K562 (cell line): ENCODE data around the gene FXYD4. TPM values are rescaled to one million over a fixed set of nuclear protein-coding genes. Genes with fewer than 3 reads are reported as not detected.
"Not testable (repeated sequence)": the region's sequence is repeated elsewhere in the genome, so short reads cannot be mapped to it uniquely, and the experiment has no call there.

Source experiments
- ATAC-seq: fragments of 200-7000 bp; cut with Tn5 transposase; 3 replicates; pipeline ENCODE4 v1.9.1; 2020; ENCODE audit warnings: moderate library complexity
- BruUV-seq: library from RNA; stranded (reverse); fragments of 400-500 nt; replicated peaks from 2 replicates; lab custom pipeline; 2021; lab: Mats Ljungman, UMichigan
- CTCF ChIA-PET: fragments of 300-600 bp; formaldehyde crosslinking; extraction: SDS; loops from one replicate; lab custom pipeline; 2021; ENCODE audit warnings: low intra/inter-chr PET ratio; lab: Yijun Ruan, JAX
- POLR2A ChIA-PET: fragments of 300-600, 350-650 bp; sonication (Branson Sonifier 250); formaldehyde crosslinking; extraction: SDS; loops from one replicate; lab custom pipeline; 2021; ENCODE audit warnings: antibody characterized with exemption, inconsistent platforms; lab: Yijun Ruan, JAX
- DNase-seq, 4 experiments: peaks; one replicate each; pipeline versions ENCODE4 v3.0.0 to v3.0.0-alpha.2; 2011 to 2018; ENCODE audit warnings: low spot score in 3 of 4, mixed read lengths in 3 of 4; ENCODE audit errors: extremely low read depth in 1 of 4
- FAIRE-seq: peaks from 2 replicates; lab custom pipeline; 2011; peaks lifted over from hg19 to GRCh38; lab: Jason Lieb, UNC
- H2AFZ ChIP-seq: 2 replicates; pipeline ENCODE4 v1.6.0; 2011; ENCODE audit warnings: low read depth, low read length, control low read depth, inconsistent platforms
- H3K27ac ChIP-seq: fragments of 200-600 bp; 3 replicates; pipeline ENCODE4 v1.8.0; 2011; ENCODE audit warnings: low read depth, mild to moderate bottlenecking, control low read depth, inconsistent platforms, low read length, moderate library complexity, mixed read lengths; ENCODE audit errors: extremely low read depth
- H3K27me3 ChIP-seq, 2 experiments: fragments of 300-600 bp in 1 of 2; 2 replicates in 1 of 2; 3 replicates in 1 of 2; pipeline versions ENCODE4 v1.6.0 to v1.8.0; 2011; ENCODE audit warnings: inconsistent platforms in 2 of 2, low read length in 2 of 2, mild to moderate bottlenecking in 1 of 2, mixed read lengths in 1 of 2, moderate library complexity in 1 of 2; ENCODE audit not compliant: control insufficient read depth in 2 of 2, insufficient read depth in 2 of 2
- H3K36me3 ChIP-seq: fragments of 300-600 bp; 3 replicates; pipeline ENCODE4 v1.8.0; 2011; ENCODE audit warnings: mild to moderate bottlenecking, low read length, inconsistent platforms; ENCODE audit not compliant: control insufficient read depth, insufficient read depth
- H3K4me1 ChIP-seq, 2 experiments: fragments of 200-600 bp in 1 of 2; replicated peaks in 1 of 2; 2 replicates in 1 of 2; 3 replicates in 1 of 2; pipeline versions ENCODE4 v1.5.1 to v1.8.0; 2011; ENCODE audit warnings: inconsistent platforms in 2 of 2, low read length in 2 of 2, mild to moderate bottlenecking in 1 of 2, mixed read lengths in 1 of 2, moderate library complexity in 1 of 2; ENCODE audit not compliant: control insufficient read depth in 2 of 2, insufficient read depth in 2 of 2
- H3K4me2 ChIP-seq: 2 replicates; pipeline ENCODE4 v1.6.1; 2011; ENCODE audit warnings: low read length, control low read depth, inconsistent platforms, mixed read lengths; ENCODE audit not compliant: insufficient read depth
- H3K4me3 ChIP-seq: fragments of 200-600 bp; sonication (generic), shearing (Covaris generic); 2 replicates; pipeline ENCODE4 v1.5.1; 2016; ENCODE audit warnings: control low read depth, inconsistent platforms
- H3K79me2 ChIP-seq: fragments of 200-600 bp; 3 replicates; pipeline ENCODE4 v1.8.0; 2011; ENCODE audit warnings: low read length, inconsistent platforms; ENCODE audit not compliant: control insufficient read depth, insufficient read depth
- H3K9ac ChIP-seq, 2 experiments: 2 replicates each; pipeline versions ENCODE4 v1.6.0 to v1.6.1; 2011; ENCODE audit warnings: low read depth in 2 of 2, low read length in 2 of 2, control low read depth in 1 of 2, inconsistent platforms in 1 of 2, mild to moderate bottlenecking in 1 of 2, mixed read lengths in 1 of 2; ENCODE audit not compliant: insufficient read depth in 1 of 2
- H3K9me1 ChIP-seq: one replicate; pipeline ENCODE4 v1.6.0; 2011; ENCODE audit warnings: inconsistent platforms, mild to moderate bottlenecking, low read length, moderate library complexity; ENCODE audit not compliant: control insufficient read depth, insufficient read depth
- H3K9me3 ChIP-seq: replicated peaks from 2 replicates; pipeline ENCODE4 v1.5.1; 2011; ENCODE audit warnings: low read depth, low read length, inconsistent platforms; ENCODE audit not compliant: control insufficient read depth, insufficient read depth
- H4K20me1 ChIP-seq: replicated peaks from 2 replicates; pipeline ENCODE4 v1.6.1; 2011; ENCODE audit warnings: low read length, inconsistent platforms, mixed read lengths; ENCODE audit not compliant: control insufficient read depth, insufficient read depth
- C11orf30 ChIP-seq: fragments of 450-650 bp; IDR thresholded peaks from 2 replicates; pipeline ENCODE4 v1.6.1; 2016; ENCODE audit warnings: low read depth, mild to moderate bottlenecking
- CBFA2T3 ChIP-seq: fragments of 450-650 bp; IDR thresholded peaks from 2 replicates; pipeline ENCODE4 v1.6.1; 2017
- DPF2 ChIP-seq: fragments of 450-650 bp; IDR thresholded peaks from 2 replicates; pipeline ENCODE4 v1.6.1; 2016
- MAFG ChIP-seq: fragments of 450-650 bp; conservative IDR thresholded peaks from 2 replicates; pipeline ENCODE4 v1.6.1; 2016; ENCODE audit warnings: missing genetic modification characterization, missing compliant biosample characterization
- NFE2 ChIP-seq: IDR thresholded peaks from 2 replicates; pipeline ENCODE4 v1.6.1; 2014; ENCODE audit warnings: antibody characterized with exemption, low read depth
- NFE2L1 ChIP-seq: fragments of 450-650 bp; IDR thresholded peaks from 2 replicates; pipeline ENCODE4 v1.6.1; 2016; ENCODE audit warnings: missing genetic modification characterization, low read depth, mild to moderate bottlenecking, missing compliant biosample characterization, moderate library complexity, borderline replicate concordance
- ZNF316 ChIP-seq: fragments of 450-650 bp; IDR thresholded peaks from 2 replicates; pipeline ENCODE4 v1.6.1; 2016
- ZNF384 ChIP-seq: IDR thresholded peaks from 2 replicates; pipeline ENCODE4 v1.6.1; 2012; ENCODE audit warnings: low read depth, low read length, improper control_type of control experiment
- WGBS: fragments of 100-300 bp; shearing (Covaris generic); methylation state at CpG from one replicate; pipeline ENCODE4 v1.1.6; 2016; ENCODE audit warnings: low coverage, mixed read lengths; ENCODE audit not compliant: insufficient coverage; ENCODE audit errors: missing lambda C conversion rate; 5-methylcytosine and 5-hydroxymethylcytosine counted together
- in situ Hi-C: fragments of 300-500 bp; cut with MboI; formaldehyde crosslinking; loops from 4 replicates; pipeline ENCODE4 v1.15.0; 2018; ENCODE audit warnings: inconsistent platforms, mixed read lengths
- intact Hi-C: fragments of 100-400 bp; cut with micrococcal nuclease; formaldehyde crosslinking; loops from 2 replicates; pipeline ENCODE4 v1.14.2; 2022
- polyA plus RNA-seq, 8 experiments: library from polyadenylated mRNA; depleted of rRNA in 4 of 8; stranded (reverse) in 5 of 8; unstranded in 3 of 8; fragments of >200 nt; fragmentation: Nextera tagmentation in 2 of 8; fragmentation: Illumina TruSeq in 1 of 8; extraction: Ambion mirVana in 2 of 8; extraction: Trizol in 1 of 8; gene quantifications; 2 replicates each; pipeline versions ENCODE4 v1.2.1 to v1.2.3, GENCODE V29; 2011 to 2014; ENCODE audit warnings: inconsistent platforms in 1 of 8, missing spikeins in 1 of 8
- total RNA-seq, 7 experiments: library from RNA; depleted of rRNA in 6 of 7; stranded (reverse); fragments of >200 nt in 6 of 7; fragmentation: Illumina TruSeq in 2 of 7; extraction: Trizol in 2 of 7; gene quantifications; 2 replicates each; pipeline versions ENCODE4 v1.2.1 to v1.2.3, GENCODE V29; 2011 to 2021; ENCODE audit warnings: low replicate concordance in 1 of 7

Gene FXYD4
- total and polyA plus RNA-seq, 9 of the 15 experiments (the other 6 are each of a cell fraction or from before 2014, with no cell fraction given): not detected

GRCh38 chr10:43330049-43330823, 41.2 kb upstream of the FXYD4 start:
- DNase-seq, POLR2A ChIA-PET, H2AFZ ChIP-seq, H3K4me3 ChIP-seq, H3K4me1 ChIP-seq, FAIRE-seq, H3K9me3 ChIP-seq, ATAC-seq, intact Hi-C loops, H3K79me2 ChIP-seq, BruUV-seq, H3K36me3 ChIP-seq, H3K27ac ChIP-seq, H4K20me1 ChIP-seq, H3K9me1 ChIP-seq, H3K9ac ChIP-seq, H3K4me2 ChIP-seq, in situ Hi-C loops: not testable (repeated sequence)
- peaks cover 48 to 59% of the 10 kb centered on the region in 2 experiments for H3K27me3 ChIP-seq
- 3% methylated on average over 4 of the region's 11 CpGs for WGBS
- TF ChIP-seq CBFA2T3: 0 out of 2 replicates have a peak, but pooled peaks have one; percentile 5
- CTCF ChIA-PET: interaction anchor here (0.6 kb wide), 1 partner anchor 363 kb away, joined by 6 read pairs; no protein-coding TSS in a partner anchor

GRCh38 chr10:43330824-43331127, 40.7 kb upstream of the FXYD4 start:
- not testable (repeated sequence) for BruUV-seq, FAIRE-seq
- 0% methylated on average over 4 of the region's 4 CpGs for WGBS

More at GRCh38 chr10:43330824-43331127, 40.7 kb upstream of the FXYD4 start:
- peak; percentile 27; the same call in 1 of the 3 replicates for ATAC-seq
- POLR2A ChIA-PET, intact Hi-C loops, H3K9ac ChIP-seq, H3K4me2 ChIP-seq, in situ Hi-C loops, H4K20me1 ChIP-seq, H3K9me3 ChIP-seq, H3K4me3 ChIP-seq, H3K79me2 ChIP-seq, H3K36me3 ChIP-seq, DNase-seq, H2AFZ ChIP-seq, H3K4me1 ChIP-seq, H3K27ac ChIP-seq: not testable (repeated sequence)
- peaks cover 48 to 55% of the 10 kb centered on the region in 2 experiments for H3K27me3 ChIP-seq
- peak; percentile 75; the same call in 1 of the 2 replicates for TF ChIP-seq C11orf30
- TF ChIP-seq NFE2L1 (tag): peak; percentile 30; the same call in 1 of the 2 replicates
- TF ChIP-seq NFE2: peak; percentile 72
- TF ChIP-seq ZNF316: peak; percentile 87
- 0 out of 2 replicates have a peak, but pooled peaks have one; percentile 29 for TF ChIP-seq DPF2
- TF ChIP-seq MAFG: peak; percentile 92
- peak; percentile 79 for TF ChIP-seq ZNF384
- TF ChIP-seq, all 486 proteins: peak for 7; not testable (repeated sequence) for 479
- CTCF ChIA-PET, H3K9me1 ChIP-seq: not testable (repeated sequence)
